Measurements from ENCODE around the gene TMC1. TPM values are rescaled to one million over a fixed set of nuclear protein-coding genes. Genes with fewer than 3 reads are reported as not detected.

TMC1 gene
- total RNA-seq, 2 donors from 2014 or later, result 0.29 to 0.42 TPM

DNA sequence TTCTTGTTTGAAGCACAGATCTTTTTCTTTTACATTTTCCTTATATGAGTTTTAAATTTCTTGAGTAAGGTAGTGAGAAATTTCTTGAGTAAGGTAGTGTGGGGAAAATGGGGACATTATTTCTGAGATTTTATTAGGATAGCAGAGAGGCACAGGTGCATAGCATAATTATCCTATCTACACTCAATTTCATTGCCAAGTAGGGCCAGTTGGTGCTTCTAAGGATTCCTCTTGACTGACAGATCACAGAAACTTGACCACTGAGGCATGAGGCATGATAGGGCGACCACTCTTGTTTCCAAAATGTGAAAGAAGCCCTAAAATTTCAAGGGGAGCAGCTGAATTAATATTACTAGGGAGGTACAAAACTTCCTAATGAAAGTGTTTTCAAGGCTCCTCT lies 31.4 kb upstream of the TMC1 start:
- intact Hi-C loops (cut with DNase I), result no loop called here
- Histone ChIP-seq H3K36me3 (no peaks in the 10 kb centered on the region), H3K4me1 (no peaks in the 10 kb centered on the region)

DNA sequence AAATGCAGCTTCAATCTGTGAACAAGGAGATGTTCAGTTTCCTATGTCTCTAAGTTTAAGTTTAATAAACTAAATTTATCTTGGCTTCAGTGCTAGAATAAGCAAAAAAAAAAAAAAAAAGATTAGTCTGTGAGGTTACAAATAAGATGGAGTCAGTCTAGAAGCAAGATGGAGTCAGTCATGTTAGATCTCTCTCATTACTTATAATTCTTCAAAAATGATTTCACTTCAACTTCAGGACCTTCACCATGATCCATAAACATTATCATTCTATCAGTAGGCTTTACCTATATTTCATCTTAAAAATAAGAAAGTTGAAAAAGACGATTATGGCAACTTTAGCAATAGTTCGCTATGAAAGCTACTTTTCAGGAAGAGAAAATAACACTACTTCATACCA lies 30.2 kb upstream of the TMC1 start:
- no peak overlapping the region for H3K27ac ChIP-seq
- H3K36me3 ChIP-seq, result no peaks in the 10 kb centered on the region
- no peaks in the 10 kb centered on the region for H3K4me1 ChIP-seq
- intact Hi-C loops (cut with DNase I), result no loop called here
- H3K9ac ChIP-seq (ENCODE audit: low read depth in 2 of 2, low read length in 2 of 2), result no peak overlapping the region
- H3K9me3 ChIP-seq, result no peaks in the 10 kb centered on the region
- DNase-seq, result no peak
- H3K4me3 ChIP-seq, result no peak overlapping the region
- TF ChIP-seq, protein P1, sequence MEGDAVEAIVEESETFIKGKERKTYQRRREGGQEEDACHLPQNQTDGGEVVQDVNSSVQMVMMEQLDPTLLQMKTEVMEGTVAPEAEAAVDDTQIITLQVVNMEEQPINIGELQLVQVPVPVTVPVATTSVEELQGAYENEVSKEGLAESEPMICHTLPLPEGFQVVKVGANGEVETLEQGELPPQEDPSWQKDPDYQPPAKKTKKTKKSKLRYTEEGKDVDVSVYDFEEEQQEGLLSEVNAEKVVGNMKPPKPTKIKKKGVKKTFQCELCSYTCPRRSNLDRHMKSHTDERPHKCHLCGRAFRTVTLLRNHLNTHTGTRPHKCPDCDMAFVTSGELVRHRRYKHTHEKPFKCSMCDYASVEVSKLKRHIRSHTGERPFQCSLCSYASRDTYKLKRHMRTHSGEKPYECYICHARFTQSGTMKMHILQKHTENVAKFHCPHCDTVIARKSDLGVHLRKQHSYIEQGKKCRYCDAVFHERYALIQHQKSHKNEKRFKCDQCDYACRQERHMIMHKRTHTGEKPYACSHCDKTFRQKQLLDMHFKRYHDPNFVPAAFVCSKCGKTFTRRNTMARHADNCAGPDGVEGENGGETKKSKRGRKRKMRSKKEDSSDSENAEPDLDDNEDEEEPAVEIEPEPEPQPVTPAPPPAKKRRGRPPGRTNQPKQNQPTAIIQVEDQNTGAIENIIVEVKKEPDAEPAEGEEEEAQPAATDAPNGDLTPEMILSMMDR (IDR thresholded peaks at IDR 0.05), result no peak
- no peaks in the 10 kb centered on the region for H3K27me3 ChIP-seq

More for the DNA sequence above, 31.4 kb upstream of the TMC1 start:
- H3K9me3 ChIP-seq, result no peaks in the 10 kb centered on the region
- no peaks in the 10 kb centered on the region for H3K27me3 ChIP-seq
- no peak overlapping the region for H3K27ac ChIP-seq
- H3K4me3 ChIP-seq, result no peak overlapping the region
- no peak overlapping the region for H3K9ac ChIP-seq (ENCODE audit: low read depth in 2 of 2, low read length in 2 of 2)
- no peak for DNase-seq
- TF ChIP-seq, protein P1 (IDR thresholded peaks at IDR 0.05), result no peak

DNA sequence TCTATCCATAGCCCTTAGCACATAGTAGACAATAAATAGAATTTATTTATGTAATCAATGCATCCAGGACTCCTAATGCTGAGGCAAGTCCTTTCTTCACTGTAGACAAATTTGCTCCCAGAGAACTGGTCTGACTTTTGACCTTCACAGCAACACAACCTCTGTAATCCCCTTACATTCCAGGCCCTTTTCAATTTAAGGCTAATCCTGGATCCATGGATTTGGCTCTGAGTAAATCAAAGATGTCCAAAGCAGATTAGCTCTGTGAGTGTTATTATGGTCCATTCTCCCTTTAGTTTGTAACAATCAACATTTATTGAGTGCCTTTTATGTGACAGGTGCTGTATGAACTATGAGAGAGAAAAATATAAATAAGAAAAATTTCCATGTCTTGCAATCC lies 27.4 kb upstream of the TMC1 start:
- no peak overlapping the region for H3K27ac ChIP-seq
- no peaks in the 10 kb centered on the region for H3K27me3 ChIP-seq
- H3K36me3 ChIP-seq, result no peaks in the 10 kb centered on the region
- H3K4me3 ChIP-seq, result no peak overlapping the region
- H3K9me3 ChIP-seq, result no peaks in the 10 kb centered on the region
- no peak overlapping the region for H3K9ac ChIP-seq (ENCODE audit: low read depth in 2 of 2, low read length in 2 of 2)
- intact Hi-C loops (cut with DNase I), result no loop called here
- DNase-seq, result no peak
- TF ChIP-seq, protein P1 (IDR thresholded peaks at IDR 0.05), result no peak
- H3K4me1 ChIP-seq, result no peaks in the 10 kb centered on the region

DNA sequence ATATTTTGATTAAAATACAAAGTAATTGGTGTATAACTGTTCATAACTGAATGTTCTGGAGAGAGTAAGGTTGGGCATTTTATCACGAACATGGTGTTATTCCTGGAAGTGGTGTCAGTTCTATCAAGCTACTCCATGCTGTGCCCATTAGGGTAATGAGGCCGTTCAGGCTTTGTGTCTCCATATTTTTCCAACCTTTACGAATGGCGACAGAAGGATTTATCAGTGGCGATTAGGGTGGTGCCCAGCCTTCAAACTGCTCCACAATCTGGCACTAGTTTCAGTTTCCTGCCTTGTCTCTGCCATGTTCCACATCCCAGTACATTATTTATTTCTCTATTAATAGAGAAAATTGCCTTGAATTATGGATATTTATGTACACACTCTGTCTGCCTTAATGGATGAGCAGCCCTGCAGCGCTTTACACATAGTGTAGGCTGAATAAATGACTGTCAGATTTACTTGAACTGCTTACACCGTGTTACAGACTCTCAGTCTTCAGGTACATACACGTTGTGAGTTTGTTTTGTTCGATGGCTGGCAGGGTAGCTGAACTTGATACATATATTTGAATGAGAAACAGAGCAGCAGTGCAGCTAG lies 23.9 kb upstream of the TMC1 start:
- no peaks in the 10 kb centered on the region for H3K36me3 ChIP-seq
- no peak overlapping the region for H3K4me3 ChIP-seq
- no peak overlapping the region for H3K9ac ChIP-seq (ENCODE audit: low read depth in 2 of 2, low read length in 2 of 2)
- intact Hi-C loops (cut with DNase I), result no loop called here
- no peaks in the 10 kb centered on the region for H3K4me1 ChIP-seq
- no peaks in the 10 kb centered on the region for H3K27me3 ChIP-seq
- no peaks in the 10 kb centered on the region for H3K9me3 ChIP-seq
- H3K27ac ChIP-seq, result no peak overlapping the region
- DNase-seq, result no peak
- TF ChIP-seq, protein P1 (IDR thresholded peaks at IDR 0.05), result no peak

DNA sequence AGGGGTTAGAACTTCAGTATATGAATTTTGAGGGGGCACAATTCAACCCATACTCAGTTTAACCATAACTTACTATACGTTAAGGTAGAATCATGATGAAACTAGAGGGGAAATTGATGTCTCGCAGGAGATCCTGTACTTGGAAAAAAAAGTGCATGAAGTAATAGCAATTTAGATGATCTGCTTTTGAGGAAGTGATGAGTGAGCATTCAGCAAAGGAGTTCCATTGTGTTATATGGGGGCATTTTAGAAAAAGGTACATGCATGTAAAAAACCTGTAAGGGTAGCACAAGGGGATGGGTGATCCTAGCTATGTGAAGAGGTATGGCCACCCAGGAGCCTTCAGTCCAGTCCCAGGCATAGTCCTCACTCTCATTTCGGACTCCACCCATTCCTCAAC lies 14.8 kb upstream of the TMC1 start:
- Histone ChIP-seq H3K9me3 (no peaks in the 10 kb centered on the region), H3K9ac (ENCODE audit: low read depth in 2 of 2, low read length in 2 of 2) (no peak overlapping the region), H3K4me1 (no peaks in the 10 kb centered on the region), H3K27me3 (no peaks in the 10 kb centered on the region), H3K36me3 (no peaks in the 10 kb centered on the region), H3K27ac (no peak overlapping the region), H3K4me3 (no peak overlapping the region)
- intact Hi-C loops (cut with DNase I), result no loop called here
- TF ChIP-seq, protein P1 (IDR thresholded peaks at IDR 0.05), result no peak
- DNase-seq, result no peak
